Lung (tissue), 12 donors: ENCODE measurements around the gene HOXA4. TPM values are rescaled to one million over a fixed set of nuclear protein-coding genes. Genes with fewer than 3 reads are reported as not detected.

Experiments
- ATAC-seq: fragments of 200-7000 bp; cut with Tn5 transposase; one replicate; pipeline ENCODE4 v1.9.1; 2020; ENCODE audit warnings: moderate number of reproducible peaks; ENCODE audit not compliant: insufficient read depth, low FRiP score
- DNase-seq, 3 donors: peaks; one replicate each; pipeline ENCODE4 v3.0.0-alpha.2; 2013 to 2017
- H3K27ac ChIP-seq, 2 donors: one replicate each; pipeline ENCODE4 v1.5.1; 2013; ENCODE audit warnings: mild to moderate bottlenecking in 2 of 2, moderate library complexity in 2 of 2, control low read depth in 1 of 2, inconsistent platforms in 1 of 2, low read depth in 1 of 2, low read length in 1 of 2
- H3K27me3 ChIP-seq, 3 donors: one replicate each; pipeline ENCODE4 v1.5.1; 2013; ENCODE audit warnings: low read length in 2 of 3; ENCODE audit not compliant: control insufficient read depth in 3 of 3, insufficient read depth in 3 of 3
- H3K36me3 ChIP-seq, 4 donors: one replicate each; pipeline ENCODE4 v1.5.1; 2013; ENCODE audit warnings: low read length in 4 of 4, mild to moderate bottlenecking in 1 of 4, moderate library complexity in 1 of 4; ENCODE audit not compliant: control insufficient read depth in 4 of 4, insufficient read depth in 4 of 4
- H3K4me1 ChIP-seq, 5 donors: one replicate each; pipeline ENCODE4 v1.5.1; 2013; ENCODE audit warnings: low read length in 5 of 5, mild to moderate bottlenecking in 2 of 5, moderate library complexity in 1 of 5; ENCODE audit not compliant: control insufficient read depth in 5 of 5, insufficient read depth in 5 of 5
- H3K4me3 ChIP-seq: one replicate; pipeline ENCODE4 v1.5.1; 2013; ENCODE audit warnings: mild to moderate bottlenecking, control low read depth, moderate library complexity
- H3K9ac ChIP-seq, 2 donors: one replicate each; pipeline ENCODE4 v1.5.1; 2013; ENCODE audit warnings: low read length in 2 of 2, control low read depth in 1 of 2; ENCODE audit not compliant: insufficient read depth in 1 of 2
- H3K9me3 ChIP-seq, 4 donors: one replicate each; pipeline ENCODE4 v1.5.1; 2013; ENCODE audit warnings: low read length in 3 of 4, mild to moderate bottlenecking in 1 of 4, moderate library complexity in 1 of 4; ENCODE audit not compliant: control insufficient read depth in 4 of 4, insufficient read depth in 3 of 4
- WGBS, 2 donors: extraction: QIAGEN DNeasy Blood & Tissue Kit; methylation state at CpG; one replicate each; pipeline ENCODE4 v1.1.7; 2013; 5-methylcytosine and 5-hydroxymethylcytosine counted together
- polyA plus RNA-seq, 2 donors: library from polyadenylated mRNA; stranded (reverse); fragments of 200-250 nt; gene quantifications; one replicate each; pipeline ENCODE4 v1.2.1, GENCODE V29; 2013
- total RNA-seq, 2 donors: library from RNA; depleted of rRNA in 1 of 2; stranded (reverse); fragments of >200 nt in 1 of 2; gene quantifications; one replicate each; pipeline ENCODE4 v1.2.1, GENCODE V29; 2014 to 2021
- TF ChIP-seq, protein P1 (sequence below): IDR thresholded peaks from 2 replicates; pipeline ENCODE4 v1.5.1; 2012; ENCODE audit warnings: mild to moderate bottlenecking; ENCODE audit errors: control extremely low read depth, extremely low read depth
- donor health status: control.
- donor health status: control.
- donor health status: Bipolar disorder and iron deficiency.
- donor health status: healthy.
- donor health status: DM: yes; HTN: yes; CAD: no.

HOXA4 gene
- total and polyA plus RNA-seq, 4 donors, result 2.7 to 6.0 (median 4.1) TPM

DNA sequence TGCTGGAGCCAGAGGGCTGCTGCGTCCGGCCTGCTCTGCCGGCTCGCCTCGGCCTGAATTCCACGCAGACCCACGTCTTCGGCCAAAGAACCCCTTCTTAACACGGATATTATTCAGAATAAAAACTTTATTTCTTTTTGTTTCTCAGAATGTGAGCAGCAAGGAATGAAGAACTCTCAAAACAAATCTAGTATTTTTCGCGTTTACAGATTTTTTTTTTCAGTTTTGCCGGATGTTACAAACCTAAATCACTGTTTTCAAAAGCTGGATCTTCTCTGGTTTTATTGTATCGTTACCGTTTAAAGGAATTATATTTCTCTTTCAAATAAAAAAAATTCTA lies 23.7 kb downstream of the HOXA4 start:
- H3K4me1 ChIP-seq, result peaks cover 0 to 71% (median 18%) of the 10 kb centered on the region in 5 donors
- WGBS, 2 donors, result 38 to 69% methylated on average over 14 of the region's 14 CpGs
- peaks cover 0 to 66% (median 3%) of the 10 kb centered on the region in 3 donors for H3K27me3 ChIP-seq
- peak overlapping the region; percentile 76 to 98 for H3K9ac ChIP-seq
- peaks cover 0 to 2% (median 0%) of the 10 kb centered on the region in 4 donors for H3K9me3 ChIP-seq
- no peak for ATAC-seq
- H3K4me3 ChIP-seq, result no peak overlapping the region
- TF ChIP-seq, protein P1, sequence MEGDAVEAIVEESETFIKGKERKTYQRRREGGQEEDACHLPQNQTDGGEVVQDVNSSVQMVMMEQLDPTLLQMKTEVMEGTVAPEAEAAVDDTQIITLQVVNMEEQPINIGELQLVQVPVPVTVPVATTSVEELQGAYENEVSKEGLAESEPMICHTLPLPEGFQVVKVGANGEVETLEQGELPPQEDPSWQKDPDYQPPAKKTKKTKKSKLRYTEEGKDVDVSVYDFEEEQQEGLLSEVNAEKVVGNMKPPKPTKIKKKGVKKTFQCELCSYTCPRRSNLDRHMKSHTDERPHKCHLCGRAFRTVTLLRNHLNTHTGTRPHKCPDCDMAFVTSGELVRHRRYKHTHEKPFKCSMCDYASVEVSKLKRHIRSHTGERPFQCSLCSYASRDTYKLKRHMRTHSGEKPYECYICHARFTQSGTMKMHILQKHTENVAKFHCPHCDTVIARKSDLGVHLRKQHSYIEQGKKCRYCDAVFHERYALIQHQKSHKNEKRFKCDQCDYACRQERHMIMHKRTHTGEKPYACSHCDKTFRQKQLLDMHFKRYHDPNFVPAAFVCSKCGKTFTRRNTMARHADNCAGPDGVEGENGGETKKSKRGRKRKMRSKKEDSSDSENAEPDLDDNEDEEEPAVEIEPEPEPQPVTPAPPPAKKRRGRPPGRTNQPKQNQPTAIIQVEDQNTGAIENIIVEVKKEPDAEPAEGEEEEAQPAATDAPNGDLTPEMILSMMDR, result no peak
- peak overlapping the region in 1 of 2 donors; percentile 93 for H3K27ac ChIP-seq
- peaks cover 0 to 22% (median 8%) of the 10 kb centered on the region in 4 donors for H3K36me3 ChIP-seq
- no peak for DNase-seq

DNA sequence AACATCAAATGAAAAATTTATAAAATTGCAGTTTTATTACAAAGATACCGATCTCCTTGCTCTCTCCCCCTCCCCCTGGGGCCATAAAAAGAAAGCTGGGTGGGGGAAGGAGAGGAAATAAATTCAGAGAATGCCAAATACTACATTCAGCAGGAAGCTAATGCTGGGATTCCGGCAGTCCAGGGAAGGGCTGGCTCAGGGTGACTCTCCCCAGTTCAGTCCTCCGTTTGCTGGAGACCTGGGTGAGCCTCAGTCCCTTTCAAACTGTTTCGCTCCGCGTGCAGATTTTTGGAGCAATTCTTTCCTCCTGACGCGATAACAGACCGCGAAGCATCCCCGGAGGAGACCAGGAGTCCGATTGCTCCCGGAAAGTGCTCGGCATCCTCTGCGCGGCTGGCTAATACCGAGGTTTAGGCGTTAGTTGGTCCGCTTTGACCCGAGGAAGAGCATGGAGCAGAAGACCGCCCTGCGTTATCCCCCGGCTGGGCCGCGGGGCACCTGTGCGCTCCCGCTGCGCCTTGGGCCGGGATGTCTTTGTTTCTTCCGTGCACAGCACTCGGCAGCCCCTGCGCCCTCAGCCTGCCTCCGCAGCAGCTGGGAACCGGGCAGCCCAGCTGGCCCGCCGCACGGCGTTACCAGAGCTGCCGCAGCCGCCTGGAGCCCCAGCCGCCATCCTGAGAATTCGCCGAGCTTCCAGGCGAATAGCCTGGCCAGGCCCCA lies 24.2 kb downstream of the HOXA4 start:
- Histone ChIP-seq H3K27me3 (peaks cover 0 to 67% (median 3%) of the 10 kb centered on the region in 3 donors), H3K27ac (peak overlapping the region in 1 of 2 donors; percentile 93), H3K36me3 (peaks cover 0 to 21% (median 8%) of the 10 kb centered on the region in 4 donors), H3K4me1 (peaks cover 0 to 68% (median 18%) of the 10 kb centered on the region in 5 donors), H3K4me3 (peak overlapping the region; percentile 27), H3K9me3 (peaks cover 0 to 2% (median 0%) of the 10 kb centered on the region in 4 donors), H3K9ac (peak overlapping the region; percentile 76 to 98)
- no peak for ATAC-seq
- TF ChIP-seq, protein P1, result no peak
- 38 to 60% methylated on average over 44 of the region's 44 CpGs for WGBS, 2 donors
- peak; percentile 65 to 68 (median 66) for DNase-seq

GRCh38 chr7:27105301-27106031 lies 25.1 kb downstream of the HOXA4 start:
- ATAC-seq (no peak), DNase-seq (peak; percentile 34 to 80 (median 60))
- peaks cover 0 to 67% (median 14%) of the 10 kb centered on the region in 5 donors for H3K4me1 ChIP-seq
- TF ChIP-seq, protein P1, result no peak
- peak overlapping the region in 1 of 2 donors; percentile 50 for H3K27ac ChIP-seq
- H3K4me3 ChIP-seq, result no peak overlapping the region
- peaks cover 0 to 64% (median 6%) of the 10 kb centered on the region in 3 donors for H3K27me3 ChIP-seq
- peaks cover 0 to 24% (median 11%) of the 10 kb centered on the region in 4 donors for H3K36me3 ChIP-seq
- WGBS, 2 donors, result 69 to 79% methylated on average over 13 of the region's 13 CpGs
- peak overlapping the region; percentile 76 to 98 for H3K9ac ChIP-seq
- H3K9me3 ChIP-seq, result peaks cover 0 to 2% (median 0%) of the 10 kb centered on the region in 4 donors
